Endometrial microvascular endothelial cells (primary cell): ENCODE measurements around the gene GARNL3. TPM values are rescaled to one million over a fixed set of nuclear protein-coding genes. Genes with fewer than 3 reads are reported as not detected.

Source experiments
- total RNA-seq: library from RNA; depleted of rRNA; stranded (reverse); fragments of >200 nt; gene quantifications from one replicate; pipeline ENCODE4 v1.2.3, GENCODE V29; 2015; ENCODE audit errors: inconsistent ontology term

GARNL3 gene
- total RNA-seq, 1 donor from 2014 or later, result 6.2 TPM

Other genes with a start within 250 kb of the GARNL3 start
- 10.2 TPM for gene ANGPTL2, start 142.1 kb upstream of the GARNL3 start, total RNA-seq
- gene SLC2A8, start 132.4 kb downstream of the GARNL3 start, total RNA-seq, result 19.8 TPM
- 6.9 TPM for gene ZNF79, start 159.6 kb downstream of the GARNL3 start, total RNA-seq
- gene RPL12, start 186.6 kb downstream of the GARNL3 start, total RNA-seq, result 2,128 TPM
- gene LRSAM1, start 186.7 kb downstream of the GARNL3 start, total RNA-seq, result 20.3 TPM